HCT116 (cell line): ENCODE data around the gene GPATCH8. TPM values are rescaled to one million over a fixed set of nuclear protein-coding genes. Genes with fewer than 3 reads are reported as not detected.

Source experiments
- ATAC-seq: fragments of 200-7000 bp; cut with Tn5 transposase; 2 replicates; pipeline ENCODE4 v1.9.1; 2020; ENCODE audit warnings: mild to moderate bottlenecking, moderate library complexity
- BruUV-seq: library from RNA; stranded (reverse); fragments of 400-500 nt; replicated peaks from 2 replicates; lab custom pipeline; 2021; lab: Mats Ljungman, UMichigan
- CTCF ChIA-PET: fragments of 300-600 bp; sonication (Branson Sonifier 250); formaldehyde crosslinking; loops from one replicate; lab custom pipeline; 2021; ENCODE audit warnings: antibody characterized with exemption; lab: Charles Lee
- POLR2A ChIA-PET: fragments of 300-600, 350-600 bp; sonication (Branson Sonifier 250); formaldehyde crosslinking; loops from one replicate; lab custom pipeline; 2021; ENCODE audit warnings: antibody characterized with exemption; lab: Charles Lee
- RAD21 ChIA-PET, 2 experiments: fragments of 300-600 bp; sonication (Branson Sonifier 250); formaldehyde crosslinking; loops; one replicate each; lab custom pipeline; 2023; ENCODE audit warnings: low total read pairs in 2 of 2; ENCODE audit not compliant: uncharacterized antibody in 2 of 2, unreplicated experiment in 2 of 2, low non-redundant PET in 1 of 2; lab: Charles Lee
- DNase-seq: peaks from one replicate; pipeline ENCODE4 v3.0.0-alpha.2; 2010; ENCODE audit warnings: low read depth, low spot score
- H2AFZ ChIP-seq: fragments of 200-600 bp; shearing (Covaris generic), sonication (generic); 2 replicates; pipeline ENCODE4 v1.6.1; 2017; ENCODE audit warnings: low read depth, mixed run types, mixed read lengths, antibody characterized with exemption, low read length; ENCODE audit not compliant: poor library complexity, severe bottlenecking
- H3K27ac ChIP-seq: 2 replicates; pipeline ENCODE4 v1.5.1; 2012; ENCODE audit warnings: low read depth, low read length
- H3K27me3 ChIP-seq: fragments of 200-600 bp; sonication (generic); 2 replicates; pipeline ENCODE4 v1.6.1; 2016; ENCODE audit warnings: mixed run types, low read length, mixed read lengths; ENCODE audit not compliant: insufficient read depth
- H3K36me3 ChIP-seq, 2 experiments: fragments of 200-500 bp in 1 of 2; fragments of 200-600 bp in 1 of 2; sonication (Bioruptor generic) in 1 of 2; sonication (generic) in 1 of 2; 2 replicates each; pipeline versions ENCODE4 v1.5.1 to v1.6.1; 2014 to 2016; ENCODE audit warnings: low read length in 2 of 2, inconsistent platforms in 1 of 2, mixed read lengths in 1 of 2, mixed run types in 1 of 2; ENCODE audit not compliant: insufficient read depth in 2 of 2, control insufficient read depth in 1 of 2
- H3K4me1 ChIP-seq, 2 experiments: fragments of 200-600 bp in 1 of 2; sonication (generic) in 1 of 2; 2 replicates each; pipeline versions ENCODE4 v1.5.1 to v1.6.1; 2012 to 2017; ENCODE audit warnings: low read length in 2 of 2, inconsistent platforms in 1 of 2, mild to moderate bottlenecking in 1 of 2, mixed read lengths in 1 of 2, mixed run types in 1 of 2, moderate library complexity in 1 of 2; ENCODE audit not compliant: insufficient read depth in 2 of 2, control insufficient read depth in 1 of 2
- H3K4me2 ChIP-seq: fragments of 200-600 bp; sonication (generic); 2 replicates; pipeline ENCODE4 v1.6.1; 2017; ENCODE audit warnings: mixed run types, low read length, mixed read lengths
- H3K4me3 ChIP-seq, 2 experiments: fragments of 200-600 bp in 1 of 2; sonication (generic) in 1 of 2; replicated peaks in 1 of 2; 2 replicates each; pipeline ENCODE4 v1.5.1; 2011 to 2016; ENCODE audit warnings: low read length in 2 of 2, control low read depth in 1 of 2, low read depth in 1 of 2, mild to moderate bottlenecking in 1 of 2, mixed read lengths in 1 of 2, mixed run types in 1 of 2
- H3K79me2 ChIP-seq: fragments of 200-600 bp; sonication (generic); 2 replicates; pipeline ENCODE4 v1.6.1; 2017; ENCODE audit warnings: mild to moderate bottlenecking, mixed run types, low read length, moderate library complexity, mixed read lengths; ENCODE audit not compliant: insufficient read depth
- H3K9ac ChIP-seq: fragments of 200-600 bp; sonication (generic); 2 replicates; pipeline ENCODE4 v1.6.1; 2016; ENCODE audit warnings: low read length, mixed read lengths
- H3K9me2 ChIP-seq: fragments of 200-600 bp; sonication (generic), shearing (Covaris generic); 2 replicates; pipeline ENCODE4 v1.6.1; 2017; ENCODE audit warnings: mixed run types, mild to moderate bottlenecking, moderate library complexity; ENCODE audit not compliant: insufficient read depth
- H3K9me3 ChIP-seq, 2 experiments: fragments of 200-500 bp in 1 of 2; fragments of 200-600 bp in 1 of 2; sonication (Bioruptor generic) in 1 of 2; sonication (generic) in 1 of 2; 2 replicates each; pipeline ENCODE4 v1.6.1; 2014 to 2017; ENCODE audit warnings: low read length in 2 of 2, mixed read lengths in 2 of 2, inconsistent platforms in 1 of 2, low read depth in 1 of 2, mild to moderate bottlenecking in 1 of 2, mixed run types in 1 of 2, moderate library complexity in 1 of 2; ENCODE audit not compliant: control insufficient read depth in 1 of 2, insufficient read depth in 1 of 2
- H4K20me1 ChIP-seq: fragments of 200-600 bp; sonication (generic), shearing (Covaris generic); 2 replicates; pipeline ENCODE4 v1.6.1; 2017; ENCODE audit warnings: mixed run types, mild to moderate bottlenecking, moderate library complexity; ENCODE audit not compliant: insufficient read depth
- CEBPB ChIP-seq: IDR thresholded peaks from 2 replicates; pipeline ENCODE4 v1.6.1; 2012; ENCODE audit warnings: low read depth
- EGR1 ChIP-seq: IDR thresholded peaks from 2 replicates; pipeline ENCODE4 v1.6.1; 2012; ENCODE audit warnings: low read depth
- EZH2phosphoT487 ChIP-seq: fragments of 200-600 bp; IDR thresholded peaks from 2 replicates; pipeline ENCODE4 v1.6.1; 2018; ENCODE audit warnings: antibody characterized with exemption, borderline replicate concordance
- JUND ChIP-seq: IDR thresholded peaks from 2 replicates; pipeline ENCODE4 v1.6.1; 2012
- SP1 ChIP-seq: IDR thresholded peaks from 2 replicates; pipeline ENCODE4 v1.6.1; 2012; ENCODE audit warnings: low read depth
- SRF ChIP-seq: IDR thresholded peaks from 2 replicates; pipeline ENCODE4 v1.6.1; 2012; ENCODE audit warnings: low read depth
- ZNF274 ChIP-seq: fragments of 200-500 bp; sonication (Bioruptor generic); IDR thresholded peaks from 2 replicates; pipeline ENCODE4 v1.6.1; 2014; ENCODE audit warnings: mild to moderate bottlenecking, low read depth, low read length, inconsistent platforms
- intact Hi-C: fragments of 100-400 bp; cut with micrococcal nuclease; formaldehyde crosslinking; loops from 2 replicates; pipeline ENCODE4 v1.10.0; 2022
- total RNA-seq: library from RNA; stranded (reverse); gene quantifications from one replicate; pipeline ENCODE4 v1.2.1, GENCODE V29; 2021; ENCODE audit not compliant: unreplicated experiment
- TF ChIP-seq, protein P1 (sequence below): IDR thresholded peaks from 2 replicates; pipeline ENCODE4 v1.6.1; 2012
- TF ChIP-seq, protein P2 (sequence below): IDR thresholded peaks from 2 replicates; pipeline ENCODE4 v1.6.1; 2012; ENCODE audit warnings: low read depth
- TF ChIP-seq, protein P3 (sequence below), 3 experiments: fragments of 200-600 bp in 1 of 3; sonication (generic) in 1 of 3; IDR thresholded peaks in 2 of 3; conservative IDR thresholded peaks in 1 of 3; 2 replicates each; pipeline ENCODE4 v1.5.1; 2012 to 2017; ENCODE audit warnings: low read depth in 2 of 3, low read length in 2 of 3, antibody characterized with exemption in 1 of 3, borderline replicate concordance in 1 of 3, control low read depth in 1 of 3, mild to moderate bottlenecking in 1 of 3, mixed read lengths in 1 of 3, mixed run types in 1 of 3, moderate library complexity in 1 of 3; ENCODE audit not compliant: insufficient read depth in 1 of 3
- TF ChIP-seq, protein P4 (sequence below): IDR thresholded peaks from 2 replicates; pipeline ENCODE4 v1.6.1; 2011; ENCODE audit warnings: mild to moderate bottlenecking, low read length, moderate library complexity; ENCODE audit not compliant: insufficient replicate concordance; ENCODE audit errors: extremely low read depth

The GPATCH8 gene
- total RNA-seq, 1 experiment from 2014 or later, result 28.7 TPM

- no peaks in the 10 kb centered on the region for H3K27me3 ChIP-seq
- peaks cover 7 to 27% of the 10 kb centered on the region in 2 experiments; a peak in 3 of 4 replicates for H3K4me1 ChIP-seq
- no peak overlapping the region for H3K4me3 ChIP-seq
- no peak for DNase-seq
- no peaks in the 10 kb centered on the region for H3K36me3 ChIP-seq
- BruUV-seq, result no TSS peak
- no peak overlapping the region for H3K9ac ChIP-seq
- H3K4me2 ChIP-seq, result no peak overlapping the region
- no peaks in the 10 kb centered on the region for H3K9me2 ChIP-seq
- CTCF ChIA-PET, result interaction anchor here (0.9 to 1.5 kb wide), 2 partner anchors 9 to 16 kb away, joined by 3 read pairs; no protein-coding TSS in a partner anchor
- intact Hi-C loops, result loop anchor here (10.0 kb wide), 1 partner anchor 455 kb away; the partner anchor contains the start of gene MPP2
- no peaks in the 10 kb centered on the region for H4K20me1 ChIP-seq
- TF ChIP-seq, protein P1, sequence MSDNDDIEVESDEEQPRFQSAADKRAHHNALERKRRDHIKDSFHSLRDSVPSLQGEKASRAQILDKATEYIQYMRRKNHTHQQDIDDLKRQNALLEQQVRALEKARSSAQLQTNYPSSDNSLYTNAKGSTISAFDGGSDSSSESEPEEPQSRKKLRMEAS, result no peak
- TF ChIP-seq SP1 (no peak), SRF (no peak), EZH2phosphoT487 (no peak), EGR1 (no peak), JUND (no peak), CEBPB (no peak), ZNF274 (no peak)
- TF ChIP-seq, protein P2, sequence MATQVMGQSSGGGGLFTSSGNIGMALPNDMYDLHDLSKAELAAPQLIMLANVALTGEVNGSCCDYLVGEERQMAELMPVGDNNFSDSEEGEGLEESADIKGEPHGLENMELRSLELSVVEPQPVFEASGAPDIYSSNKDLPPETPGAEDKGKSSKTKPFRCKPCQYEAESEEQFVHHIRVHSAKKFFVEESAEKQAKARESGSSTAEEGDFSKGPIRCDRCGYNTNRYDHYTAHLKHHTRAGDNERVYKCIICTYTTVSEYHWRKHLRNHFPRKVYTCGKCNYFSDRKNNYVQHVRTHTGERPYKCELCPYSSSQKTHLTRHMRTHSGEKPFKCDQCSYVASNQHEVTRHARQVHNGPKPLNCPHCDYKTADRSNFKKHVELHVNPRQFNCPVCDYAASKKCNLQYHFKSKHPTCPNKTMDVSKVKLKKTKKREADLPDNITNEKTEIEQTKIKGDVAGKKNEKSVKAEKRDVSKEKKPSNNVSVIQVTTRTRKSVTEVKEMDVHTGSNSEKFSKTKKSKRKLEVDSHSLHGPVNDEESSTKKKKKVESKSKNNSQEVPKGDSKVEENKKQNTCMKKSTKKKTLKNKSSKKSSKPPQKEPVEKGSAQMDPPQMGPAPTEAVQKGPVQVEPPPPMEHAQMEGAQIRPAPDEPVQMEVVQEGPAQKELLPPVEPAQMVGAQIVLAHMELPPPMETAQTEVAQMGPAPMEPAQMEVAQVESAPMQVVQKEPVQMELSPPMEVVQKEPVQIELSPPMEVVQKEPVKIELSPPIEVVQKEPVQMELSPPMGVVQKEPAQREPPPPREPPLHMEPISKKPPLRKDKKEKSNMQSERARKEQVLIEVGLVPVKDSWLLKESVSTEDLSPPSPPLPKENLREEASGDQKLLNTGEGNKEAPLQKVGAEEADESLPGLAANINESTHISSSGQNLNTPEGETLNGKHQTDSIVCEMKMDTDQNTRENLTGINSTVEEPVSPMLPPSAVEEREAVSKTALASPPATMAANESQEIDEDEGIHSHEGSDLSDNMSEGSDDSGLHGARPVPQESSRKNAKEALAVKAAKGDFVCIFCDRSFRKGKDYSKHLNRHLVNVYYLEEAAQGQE, result no peak
- TF ChIP-seq, protein P3, sequence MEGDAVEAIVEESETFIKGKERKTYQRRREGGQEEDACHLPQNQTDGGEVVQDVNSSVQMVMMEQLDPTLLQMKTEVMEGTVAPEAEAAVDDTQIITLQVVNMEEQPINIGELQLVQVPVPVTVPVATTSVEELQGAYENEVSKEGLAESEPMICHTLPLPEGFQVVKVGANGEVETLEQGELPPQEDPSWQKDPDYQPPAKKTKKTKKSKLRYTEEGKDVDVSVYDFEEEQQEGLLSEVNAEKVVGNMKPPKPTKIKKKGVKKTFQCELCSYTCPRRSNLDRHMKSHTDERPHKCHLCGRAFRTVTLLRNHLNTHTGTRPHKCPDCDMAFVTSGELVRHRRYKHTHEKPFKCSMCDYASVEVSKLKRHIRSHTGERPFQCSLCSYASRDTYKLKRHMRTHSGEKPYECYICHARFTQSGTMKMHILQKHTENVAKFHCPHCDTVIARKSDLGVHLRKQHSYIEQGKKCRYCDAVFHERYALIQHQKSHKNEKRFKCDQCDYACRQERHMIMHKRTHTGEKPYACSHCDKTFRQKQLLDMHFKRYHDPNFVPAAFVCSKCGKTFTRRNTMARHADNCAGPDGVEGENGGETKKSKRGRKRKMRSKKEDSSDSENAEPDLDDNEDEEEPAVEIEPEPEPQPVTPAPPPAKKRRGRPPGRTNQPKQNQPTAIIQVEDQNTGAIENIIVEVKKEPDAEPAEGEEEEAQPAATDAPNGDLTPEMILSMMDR (IDR thresholded peaks at IDR 0.05 in 2 of 3, conservative IDR thresholded peaks at IDR 0.05 in 1 of 3; ENCODE audit: borderline replicate concordance in 1 of 3, insufficient read depth in 1 of 3, low read depth in 2 of 3, low read length in 2 of 3), result no peak
- TF ChIP-seq, protein P4, sequence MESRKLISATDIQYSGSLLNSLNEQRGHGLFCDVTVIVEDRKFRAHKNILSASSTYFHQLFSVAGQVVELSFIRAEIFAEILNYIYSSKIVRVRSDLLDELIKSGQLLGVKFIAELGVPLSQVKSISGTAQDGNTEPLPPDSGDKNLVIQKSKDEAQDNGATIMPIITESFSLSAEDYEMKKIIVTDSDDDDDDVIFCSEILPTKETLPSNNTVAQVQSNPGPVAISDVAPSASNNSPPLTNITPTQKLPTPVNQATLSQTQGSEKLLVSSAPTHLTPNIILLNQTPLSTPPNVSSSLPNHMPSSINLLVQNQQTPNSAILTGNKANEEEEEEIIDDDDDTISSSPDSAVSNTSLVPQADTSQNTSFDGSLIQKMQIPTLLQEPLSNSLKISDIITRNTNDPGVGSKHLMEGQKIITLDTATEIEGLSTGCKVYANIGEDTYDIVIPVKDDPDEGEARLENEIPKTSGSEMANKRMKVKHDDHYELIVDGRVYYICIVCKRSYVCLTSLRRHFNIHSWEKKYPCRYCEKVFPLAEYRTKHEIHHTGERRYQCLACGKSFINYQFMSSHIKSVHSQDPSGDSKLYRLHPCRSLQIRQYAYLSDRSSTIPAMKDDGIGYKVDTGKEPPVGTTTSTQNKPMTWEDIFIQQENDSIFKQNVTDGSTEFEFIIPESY, result no peak
- TF ChIP-seq, all 23 proteins: peak for 0
- ChIA-PET POLR2A (no interaction called here), RAD21 (no interaction called here)
- Histone ChIP-seq H2AFZ (no peak overlapping the region), H3K9me3 (no peaks in the 10 kb centered on the region), H3K79me2 (no peaks in the 10 kb centered on the region), H3K27ac (no peak overlapping the region)
- no peak for ATAC-seq
These were observed 143.1 kb downstream of the GPATCH8 start for GRCh38 chr17:44360144-44360533.
